ENCODE data around the gene CLTA. TPM values are rescaled to one million over a fixed set of nuclear protein-coding genes. Genes with fewer than 3 reads are reported as not detected.

The CLTA gene
- total RNA-seq, 1 experiment from 2014 or later: 760 TPM

GRCh38 chr9:36211510-36211909 is 20.8 kb downstream of the CLTA start:
- peaks cover 71% of the 10 kb centered on the region for H3K36me3 ChIP-seq (ENCODE audit: control insufficient read depth, insufficient read depth, low read length)
- H3K9me3 ChIP-seq (ENCODE audit: control insufficient read depth, insufficient read depth, low read depth, low read length): no peaks in the 10 kb centered on the region
- DNase-seq (ENCODE audit: low read depth, low spot score): no peak
- in situ Hi-C loops (cut with HindIII; ENCODE audit: low pct_unique_long_range_greater_than_20kb, low sequenced_read_pairs): no loop called here
- H3K4me1 ChIP-seq (ENCODE audit: control insufficient read depth, insufficient read depth, low read length): peaks cover 17% of the 10 kb centered on the region; the same call in 1 of the 2 replicates
- ChIA-PET CTCF (no interaction called here), POLR2A (no interaction called here)
- no peak for TF ChIP-seq POLR2AphosphoS5 (IDR thresholded peaks at IDR 0.05; ENCODE audit: low read depth, low read length)
- TF ChIP-seq CTCF (IDR thresholded peaks at IDR 0.05): no peak
- no peak for TF ChIP-seq TCF7L2 (IDR thresholded peaks at IDR 0.05; ENCODE audit: low read depth, low read length)
- TF ChIP-seq SIN3A (IDR thresholded peaks at IDR 0.05; ENCODE audit: borderline replicate concordance, insufficient read depth, low read depth, low read length): no peak
- TF ChIP-seq REST (IDR thresholded peaks at IDR 0.05; ENCODE audit: insufficient read depth in 1 of 2, low read depth in 2 of 2, low read length in 1 of 2): no peak
- intact Hi-C loops (cut with micrococcal nuclease; ENCODE audit: unreplicated experiment): no loop called here
- H3K27ac ChIP-seq (ENCODE audit: low read length): no peak overlapping the region
- H3K27me3 ChIP-seq (ENCODE audit: control insufficient read depth, insufficient read depth, low read length): no peaks in the 10 kb centered on the region
- no peak overlapping the region for H3K4me3 ChIP-seq (ENCODE audit: low read depth in 2 of 2, low read length in 2 of 2)
- ATAC-seq: no peak
- TSS peak; percentile 27 for BruUV-seq (replicated peaks)

- Histone ChIP-seq H3K4me1 (ENCODE audit: control insufficient read depth, insufficient read depth, low read length) (peaks cover 6% of the 10 kb centered on the region; the same call in 1 of the 2 replicates), H3K27me3 (ENCODE audit: control insufficient read depth, insufficient read depth, low read length) (no peaks in the 10 kb centered on the region), H3K27ac (ENCODE audit: low read length) (no peak overlapping the region), H3K36me3 (ENCODE audit: control insufficient read depth, insufficient read depth, low read length) (peaks cover 69% of the 10 kb centered on the region), H3K9me3 (ENCODE audit: control insufficient read depth, insufficient read depth, low read depth, low read length) (no peaks in the 10 kb centered on the region), H3K4me3 (ENCODE audit: low read depth in 2 of 2, low read length in 2 of 2) (no peak overlapping the region)
- ChIA-PET CTCF (no interaction called here), POLR2A (interaction anchor here (0.5 kb wide), 1 partner anchor 310 kb away, joined by 10 read pairs; no protein-coding TSS in a partner anchor)
- no peak for ATAC-seq
- no peak for DNase-seq (ENCODE audit: low read depth, low spot score)
- BruUV-seq (replicated peaks): no TSS peak
- TF ChIP-seq REST (IDR thresholded peaks at IDR 0.05; ENCODE audit: insufficient read depth in 1 of 2, low read depth in 2 of 2, low read length in 1 of 2) (no peak), SIN3A (IDR thresholded peaks at IDR 0.05; ENCODE audit: borderline replicate concordance, insufficient read depth, low read depth, low read length) (no peak)
- intact Hi-C loops (cut with micrococcal nuclease; ENCODE audit: unreplicated experiment) (no loop called here), in situ Hi-C loops (cut with HindIII; ENCODE audit: low pct_unique_long_range_greater_than_20kb, low sequenced_read_pairs) (no loop called here)
Observed at GRCh38 chr9:36213387-36213786, 22.7 kb downstream of the CLTA start.
